ENCODE measurements around the gene RNF207.
A peak's percentile ranks its signal among the peaks of the same experiment; 100 is the strongest.

RNF207 gene

GRCh38 chr1:6237093-6237492, 31.2 kb downstream of the RNF207 start:
- no peak overlapping the region for H3K27ac ChIP-seq
- TF ChIP-seq CTCF (conservative IDR thresholded peaks at IDR 0.05), result no peak

- no peak for TF ChIP-seq CTCF (conservative IDR thresholded peaks at IDR 0.05)
- no peak overlapping the region for H3K27ac ChIP-seq
These were observed 33.4 kb downstream of the RNF207 start for GRCh38 chr1:6239213-6239752.

GRCh38 chr1:6239950-6240768, 34.2 kb downstream of the RNF207 start:
- H3K27ac ChIP-seq, result no peak overlapping the region
- no peak for TF ChIP-seq CTCF (conservative IDR thresholded peaks at IDR 0.05)

GRCh38 chr1:6241107-6241886, 35.4 kb downstream of the RNF207 start:
- H3K27ac ChIP-seq, result no peak overlapping the region
- TF ChIP-seq CTCF (conservative IDR thresholded peaks at IDR 0.05), result no peak

GRCh38 chr1:6241887-6242740, 36.2 kb downstream of the RNF207 start:
- no peak for TF ChIP-seq CTCF (conservative IDR thresholded peaks at IDR 0.05)
- peak overlapping the region; percentile 7; the same call in 1 of the 2 replicates for H3K27ac ChIP-seq

GRCh38 chr1:6243053-6243834, 37.3 kb downstream of the RNF207 start:
- no peak overlapping the region for H3K27ac ChIP-seq
- no peak for TF ChIP-seq CTCF (conservative IDR thresholded peaks at IDR 0.05)
